ENCODE results near the gene ENTPD7. TPM values are rescaled to one million over a fixed set of nuclear protein-coding genes. Genes with fewer than 3 reads are reported as not detected.

ENTPD7 gene
- total RNA-seq, 6 experiments from 2014 or later, result 11.1 to 17.0 (median 13.6) TPM

GRCh38 chr10:99750641-99751040, 91.3 kb downstream of the ENTPD7 start:
- no peak for TF ChIP-seq CTCF (IDR thresholded peaks at IDR 0.05)
- Mint-ChIP-seq H3K27me3 (ENCODE audit: insufficient read depth) (no peaks in the 10 kb centered on the region; the same call in 1 of the 2 replicates), H3K4me3 (no peak overlapping the region), H3K9me3 (no peaks in the 10 kb centered on the region), H3K36me3 (ENCODE audit: low read depth) (peaks cover 50% of the 10 kb centered on the region), H3K4me1 (ENCODE audit: low read depth) (peaks cover 35% of the 10 kb centered on the region), H3K27ac (no peak overlapping the region)
- no peak for DNase-seq

GRCh38 chr10:99754670-99755069, 95.4 kb downstream of the ENTPD7 start:
- peaks cover 70% of the 10 kb centered on the region for H3K36me3 Mint-ChIP-seq (ENCODE audit: low read depth)
- DNase-seq, result no peak
- TF ChIP-seq CTCF (IDR thresholded peaks at IDR 0.05), result no peak

More at GRCh38 chr10:99754670-99755069, 95.4 kb downstream of the ENTPD7 start:
- Mint-ChIP-seq H3K27me3 (ENCODE audit: insufficient read depth) (no peaks in the 10 kb centered on the region; the same call in 1 of the 2 replicates), H3K4me3 (no peak overlapping the region), H3K9me3 (no peaks in the 10 kb centered on the region), H3K27ac (peak overlapping the region; percentile 36; the same call in 1 of the 2 replicates), H3K4me1 (ENCODE audit: low read depth) (peaks cover 36% of the 10 kb centered on the region)

Other genes with a start within 250 kb of the ENTPD7 start
- 10 to 100 TPM; 34.9 to 42.0 (median 41.6) TPM for gene GOT1, start 228.9 kb upstream of the ENTPD7 start, total RNA-seq (2021; fragmentation: NEBNext Ultra II Directional; extraction: Animal tissue kit (Norgen Biotek cat#: 25700))
- not detected for gene NKX2-3, start 126.6 kb upstream of the ENTPD7 start, total RNA-seq (2021; fragmentation: NEBNext Ultra II Directional; extraction: Animal tissue kit (Norgen Biotek cat#: 25700))
- 10 to 100 TPM; 18.3 to 23.9 (median 21.2) TPM for gene SLC25A28, start 39.1 kb upstream of the ENTPD7 start, total RNA-seq (2021; fragmentation: NEBNext Ultra II Directional; extraction: Animal tissue kit (Norgen Biotek cat#: 25700))
- gene COX15, start 72.6 kb downstream of the ENTPD7 start, total RNA-seq (2021; fragmentation: NEBNext Ultra II Directional; extraction: Animal tissue kit (Norgen Biotek cat#: 25700)), result 10 to 100 TPM; 36.7 to 42.1 (median 38.7) TPM
- gene CUTC, start 72.7 kb downstream of the ENTPD7 start, total RNA-seq (2021; fragmentation: NEBNext Ultra II Directional; extraction: Animal tissue kit (Norgen Biotek cat#: 25700)), result 10 to 100 TPM; 11.2 to 15.2 (median 12.4) TPM
- 1 to 10 TPM in 4 of 6 experiments, under 1 TPM in 2; 0.43 to 1.7 (median 1.1) TPM for gene ABCC2, start 123.1 kb downstream of the ENTPD7 start, total RNA-seq (2021; fragmentation: NEBNext Ultra II Directional; extraction: Animal tissue kit (Norgen Biotek cat#: 25700))

Data from HFFc6 (cell line).